Loucy (cell line): ENCODE measurements around the gene TSLP.

ENCODE experiments used
- H2AFZ ChIP-seq: fragments of 200-600 bp; sonication (generic); 2 replicates; pipeline ENCODE4 v1.6.0; 2016; ENCODE audit warnings: antibody characterized with exemption, mild to moderate bottlenecking, low read length, moderate library complexity
- H3F3A ChIP-seq: fragments of 200-600 bp; 2 replicates; pipeline ENCODE4 v1.6.0; 2016; ENCODE audit warnings: antibody characterized with exemption, low read depth, mild to moderate bottlenecking
- H3K27me3 ChIP-seq: fragments of 200-600 bp; sonication (generic); 2 replicates; pipeline ENCODE4 v1.6.1; 2014; ENCODE audit warnings: low read length, mild to moderate bottlenecking; ENCODE audit not compliant: insufficient read depth, poor library complexity, severe bottlenecking
- H3K36me3 ChIP-seq: fragments of 200-600 bp; sonication (generic); 2 replicates; pipeline ENCODE4 v1.6.1; 2016; ENCODE audit warnings: low read length; ENCODE audit not compliant: insufficient read depth
- H3K4me1 ChIP-seq: fragments of 200-600 bp; sonication (generic); 2 replicates; pipeline ENCODE4 v1.5.1; 2014; ENCODE audit warnings: low read length, mild to moderate bottlenecking; ENCODE audit not compliant: insufficient read depth, poor library complexity, severe bottlenecking
- H3K4me2 ChIP-seq: fragments of 200-600 bp; sonication (generic); 2 replicates; pipeline ENCODE4 v1.6.0; 2014; ENCODE audit warnings: antibody characterized with exemption, low read length, low read depth, mild to moderate bottlenecking; ENCODE audit not compliant: poor library complexity, severe bottlenecking
- H3K4me3 ChIP-seq: fragments of 200-600 bp; sonication (generic); 2 replicates; pipeline ENCODE4 v1.5.1; 2014; ENCODE audit warnings: low read length, mild to moderate bottlenecking, mixed read lengths; ENCODE audit not compliant: poor library complexity, severe bottlenecking
- H3K79me2 ChIP-seq: fragments of 200-600 bp; sonication (generic); 2 replicates; pipeline ENCODE4 v1.6.1; 2014; ENCODE audit warnings: low read length; ENCODE audit not compliant: insufficient read depth
- H3K9ac ChIP-seq: fragments of 200-600 bp; sonication (generic); 2 replicates; pipeline ENCODE4 v1.6.0; 2014; ENCODE audit warnings: mild to moderate bottlenecking, low read depth, low read length, moderate library complexity; ENCODE audit not compliant: poor library complexity, severe bottlenecking
- H3K9me2 ChIP-seq: fragments of 200-600 bp; sonication (generic); replicated peaks from 2 replicates; pipeline ENCODE4 v1.6.1; 2016; ENCODE audit warnings: low read depth, low read length, mixed read lengths
- H3K9me3 ChIP-seq: fragments of 200-600 bp; sonication (generic); 2 replicates; pipeline ENCODE4 v1.6.1; 2014; ENCODE audit warnings: mild to moderate bottlenecking, antibody characterized with exemption, low read length, low read depth; ENCODE audit not compliant: insufficient read depth
- H4K20me1 ChIP-seq: fragments of 200-600 bp; sonication (generic); 2 replicates; pipeline ENCODE4 v1.6.0; 2014; ENCODE audit warnings: antibody characterized with exemption, low read length, mild to moderate bottlenecking; ENCODE audit not compliant: insufficient read depth, poor library complexity, severe bottlenecking
- CTCF ChIP-seq: fragments of 200-600 bp; sonication (generic); conservative IDR thresholded peaks from 2 replicates; pipeline ENCODE4 v1.5.1; 2014; ENCODE audit warnings: mild to moderate bottlenecking, antibody characterized with exemption, low read length
- EZH2phosphoT487 ChIP-seq: fragments of 200-600 bp; IDR thresholded peaks from 2 replicates; pipeline ENCODE4 v1.6.1; 2018; ENCODE audit warnings: antibody characterized with exemption, mild to moderate bottlenecking, moderate library complexity, borderline replicate concordance

Gene TSLP

GRCh38 chr5:111116550-111116949 lies 45.0 kb downstream of the TSLP start:
- Histone ChIP-seq H3K36me3 (peaks cover 49% of the 10 kb centered on the region), H3K4me2 (no peak overlapping the region), H3K4me3 (no peak overlapping the region), H3K4me1 (no peaks in the 10 kb centered on the region), H3K79me2 (no peaks in the 10 kb centered on the region), H4K20me1 (no peaks in the 10 kb centered on the region), H3K9me3 (no peaks in the 10 kb centered on the region), H3F3A (no peaks in the 10 kb centered on the region), H3K27me3 (no peaks in the 10 kb centered on the region), H3K9me2 (no peaks in the 10 kb centered on the region), H3K9ac (no peak overlapping the region), H2AFZ (no peak overlapping the region)
- TF ChIP-seq CTCF (no peak), EZH2phosphoT487 (no peak)

- Histone ChIP-seq H3K9me3 (no peaks in the 10 kb centered on the region), H3K79me2 (no peaks in the 10 kb centered on the region), H3F3A (no peaks in the 10 kb centered on the region), H3K4me3 (no peak overlapping the region), H3K36me3 (peaks cover 54% of the 10 kb centered on the region), H3K9me2 (no peaks in the 10 kb centered on the region), H4K20me1 (no peaks in the 10 kb centered on the region), H3K4me2 (no peak overlapping the region), H3K4me1 (no peaks in the 10 kb centered on the region), H3K9ac (no peak overlapping the region), H3K27me3 (no peaks in the 10 kb centered on the region), H2AFZ (no peak overlapping the region)
- TF ChIP-seq CTCF (no peak), EZH2phosphoT487 (no peak)
These were observed 45.6 kb downstream of the TSLP start for GRCh38 chr5:111117136-111117535.

GRCh38 chr5:111119221-111119620 lies 47.7 kb downstream of the TSLP start:
- no peaks in the 10 kb centered on the region for H3K27me3 ChIP-seq
- no peaks in the 10 kb centered on the region for H3K4me1 ChIP-seq
- no peak overlapping the region for H3K4me2 ChIP-seq
- no peak overlapping the region for H2AFZ ChIP-seq
- H3K36me3 ChIP-seq, result peaks cover 54% of the 10 kb centered on the region
- H3K9me3 ChIP-seq, result no peaks in the 10 kb centered on the region
- H3K4me3 ChIP-seq, result no peak overlapping the region
- no peaks in the 10 kb centered on the region for H3K9me2 ChIP-seq
- no peaks in the 10 kb centered on the region for H3F3A ChIP-seq
- TF ChIP-seq CTCF (no peak), EZH2phosphoT487 (no peak)
- no peaks in the 10 kb centered on the region for H4K20me1 ChIP-seq
- no peak overlapping the region for H3K9ac ChIP-seq
- no peaks in the 10 kb centered on the region for H3K79me2 ChIP-seq
